HUES64 (cell line): ENCODE results near the gene KIF21A.

ENCODE experiments used
- H3K27ac ChIP-seq: 2 replicates; pipeline ENCODE4 v1.7.0; 2013; ENCODE audit warnings: low read depth, low read length, inconsistent platforms
- H3K27me3 ChIP-seq: 2 replicates; pipeline ENCODE4 v1.6.1; 2013; ENCODE audit warnings: mild to moderate bottlenecking, low read length; ENCODE audit not compliant: insufficient read depth
- H3K36me3 ChIP-seq: 2 replicates; pipeline ENCODE4 v1.6.1; 2013; ENCODE audit warnings: mild to moderate bottlenecking, low read length; ENCODE audit not compliant: insufficient read depth
- H3K4me1 ChIP-seq: 2 replicates; pipeline ENCODE4 v1.6.1; 2013; ENCODE audit warnings: mild to moderate bottlenecking, low read length, moderate library complexity; ENCODE audit not compliant: insufficient read depth
- H3K4me3 ChIP-seq: 2 replicates; pipeline ENCODE4 v1.5.1; 2013; ENCODE audit warnings: mild to moderate bottlenecking, low read length, moderate library complexity
- H3K9ac ChIP-seq: 2 replicates; pipeline ENCODE4 v1.6.1; 2013; ENCODE audit warnings: mild to moderate bottlenecking, low read depth, low read length
- H3K9me3 ChIP-seq: 2 replicates; pipeline ENCODE4 v1.6.1; 2013; ENCODE audit warnings: low read depth, low read length; ENCODE audit not compliant: insufficient read depth
- WGBS: fragments of 150-250, 120-280 bp; methylation state at CpG from one replicate; pipeline ENCODE4 v1.1.7; 2013; ENCODE audit warnings: missing lambda C conversion rate; 5-methylcytosine and 5-hydroxymethylcytosine counted together

KIF21A gene

GRCh38 chr12:39341179-39341578 lies 101.7 kb downstream of the KIF21A start:
- Histone ChIP-seq H3K36me3 (peaks cover 37% of the 10 kb centered on the region), H3K9ac (no peak overlapping the region), H3K9me3 (no peaks in the 10 kb centered on the region), H3K27ac (no peak overlapping the region), H3K27me3 (no peaks in the 10 kb centered on the region), H3K4me1 (peaks cover 5% of the 10 kb centered on the region), H3K4me3 (no peak overlapping the region)

GRCh38 chr12:39332661-39333175 lies 110.2 kb downstream of the KIF21A start:
- Histone ChIP-seq H3K36me3 (peaks cover 43% of the 10 kb centered on the region), H3K9me3 (no peaks in the 10 kb centered on the region), H3K27ac (no peak overlapping the region), H3K4me3 (no peak overlapping the region), H3K27me3 (no peaks in the 10 kb centered on the region), H3K9ac (no peak overlapping the region), H3K4me1 (no peaks in the 10 kb centered on the region; the same call in 1 of the 2 replicates)
- 96% methylated on average over 12 of the region's 12 CpGs for WGBS

- H3K9me3 ChIP-seq, result no peaks in the 10 kb centered on the region
- H3K9ac ChIP-seq, result no peak overlapping the region
- no peaks in the 10 kb centered on the region; the same call in 1 of the 2 replicates for H3K4me1 ChIP-seq
- H3K27ac ChIP-seq, result no peak overlapping the region
- peaks cover 38% of the 10 kb centered on the region for H3K36me3 ChIP-seq
- WGBS, result 97% methylated on average over 2 of the region's 2 CpGs
- H3K4me3 ChIP-seq, result no peak overlapping the region
- H3K27me3 ChIP-seq, result no peaks in the 10 kb centered on the region
Measured at GRCh38 chr12:39331539-39332261, 111.2 kb downstream of the KIF21A start.

GRCh38 chr12:39329876-39330275 lies 113.0 kb downstream of the KIF21A start:
- no peaks in the 10 kb centered on the region; the same call in 1 of the 2 replicates for H3K4me1 ChIP-seq
- H3K4me3 ChIP-seq, result no peak overlapping the region
- no peak overlapping the region for H3K9ac ChIP-seq
- H3K27me3 ChIP-seq, result no peaks in the 10 kb centered on the region
- peaks cover 42% of the 10 kb centered on the region for H3K36me3 ChIP-seq
- no peaks in the 10 kb centered on the region for H3K9me3 ChIP-seq
- 100% methylated on average over 1 of the region's 4 CpGs for WGBS
- H3K27ac ChIP-seq, result no peak overlapping the region

DNA sequence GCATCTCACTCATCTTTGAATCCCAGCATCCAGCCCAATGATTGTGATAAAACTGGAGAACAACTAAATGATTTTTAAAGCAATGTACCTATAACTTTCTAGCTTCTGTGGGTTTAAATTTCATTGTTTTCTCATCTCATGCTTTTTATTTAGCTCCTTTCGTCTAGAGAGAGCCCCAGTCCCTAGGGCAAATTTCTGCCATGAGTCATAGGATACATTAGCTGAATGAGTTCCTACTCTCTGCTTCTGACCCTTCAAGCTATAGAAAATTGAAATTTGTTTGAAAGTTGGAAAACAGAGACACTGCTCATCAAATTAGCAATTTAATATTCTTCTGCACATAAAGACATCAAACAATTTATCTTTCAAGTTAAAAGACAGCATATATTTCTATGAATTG lies 113.9 kb downstream of the KIF21A start:
- Histone ChIP-seq H3K9me3 (no peaks in the 10 kb centered on the region), H3K27me3 (no peaks in the 10 kb centered on the region), H3K27ac (no peak overlapping the region), H3K4me3 (no peak overlapping the region), H3K36me3 (peaks cover 46% of the 10 kb centered on the region), H3K9ac (no peak overlapping the region), H3K4me1 (no peaks in the 10 kb centered on the region; the same call in 1 of the 2 replicates)
- WGBS, result 77% methylated on average over 1 of the region's 1 CpG

DNA sequence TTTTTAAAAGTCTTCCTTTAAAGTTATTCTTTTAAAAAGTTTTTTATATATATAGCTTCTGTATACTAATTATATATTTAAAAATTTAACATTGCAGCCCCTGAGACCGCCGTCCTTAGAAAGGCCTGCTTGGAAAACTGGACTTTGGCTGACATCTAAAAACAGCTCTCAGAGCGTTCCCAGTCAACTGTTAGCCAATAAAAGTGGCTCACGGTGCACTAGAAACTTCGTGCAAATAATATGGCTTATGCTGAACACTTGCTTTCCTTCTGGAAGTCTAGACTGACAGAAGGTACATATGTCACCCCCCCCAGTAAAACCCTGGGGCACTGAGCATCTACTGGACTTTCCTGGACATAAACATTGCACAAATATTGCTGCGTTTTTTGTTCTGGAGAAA lies 115.0 kb downstream of the KIF21A start:
- WGBS, result 95% methylated on average over 6 of the region's 6 CpGs
- H3K36me3 ChIP-seq, result peaks cover 42% of the 10 kb centered on the region
- no peaks in the 10 kb centered on the region for H3K27me3 ChIP-seq
- H3K4me1 ChIP-seq, result no peaks in the 10 kb centered on the region; the same call in 1 of the 2 replicates
- H3K4me3 ChIP-seq, result no peak overlapping the region
- no peak overlapping the region for H3K9ac ChIP-seq
- no peak overlapping the region for H3K27ac ChIP-seq
- no peaks in the 10 kb centered on the region for H3K9me3 ChIP-seq

DNA sequence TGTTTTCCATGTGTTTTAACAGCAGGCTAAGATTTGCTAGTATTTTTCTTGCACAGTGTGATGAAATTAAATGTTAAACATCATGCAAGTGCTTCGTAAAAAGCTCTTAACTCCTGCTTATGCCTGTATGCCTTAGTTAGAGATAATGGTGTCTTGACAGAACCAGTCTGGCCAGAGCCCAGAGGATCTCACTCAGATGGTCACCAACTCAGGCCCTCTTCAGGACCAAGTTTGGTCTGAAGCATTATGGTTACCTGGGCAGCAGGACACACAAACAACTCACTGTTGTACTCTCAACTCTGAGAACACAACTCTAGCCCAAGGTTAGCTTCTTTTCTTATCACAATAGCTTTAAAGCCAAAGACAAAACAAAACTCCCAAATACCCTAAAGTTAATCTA lies 115.4 kb downstream of the KIF21A start:
- peaks cover 40% of the 10 kb centered on the region for H3K36me3 ChIP-seq
- H3K27me3 ChIP-seq, result no peaks in the 10 kb centered on the region
- no peaks in the 10 kb centered on the region for H3K9me3 ChIP-seq
- no peak overlapping the region for H3K27ac ChIP-seq
- 87% methylated on average over 1 of the region's 1 CpG for WGBS
- H3K4me1 ChIP-seq, result no peaks in the 10 kb centered on the region; the same call in 1 of the 2 replicates
- H3K9ac ChIP-seq, result no peak overlapping the region
- no peak overlapping the region for H3K4me3 ChIP-seq

DNA sequence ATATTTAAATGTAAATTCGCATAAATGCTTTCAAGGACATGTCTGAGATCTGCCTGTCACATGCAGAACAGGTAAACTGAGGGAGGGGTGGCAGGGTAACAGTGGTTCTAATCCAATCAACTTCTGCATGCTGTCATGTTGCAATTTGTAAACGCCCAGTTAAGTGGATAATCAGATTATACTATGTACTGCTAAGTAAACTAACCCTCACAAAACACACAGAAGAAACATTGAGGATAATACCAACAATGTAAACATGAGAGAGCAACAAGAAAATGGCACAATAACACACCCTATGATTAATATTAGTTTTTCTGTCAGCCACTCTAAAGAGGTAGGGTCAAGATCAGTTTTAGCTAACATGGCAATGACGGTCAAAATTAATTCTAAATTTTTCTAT lies 123.7 kb downstream of the KIF21A start:
- 100% methylated on average over 1 of the region's 3 CpGs for WGBS
- no peaks in the 10 kb centered on the region for H3K27me3 ChIP-seq

DNA sequence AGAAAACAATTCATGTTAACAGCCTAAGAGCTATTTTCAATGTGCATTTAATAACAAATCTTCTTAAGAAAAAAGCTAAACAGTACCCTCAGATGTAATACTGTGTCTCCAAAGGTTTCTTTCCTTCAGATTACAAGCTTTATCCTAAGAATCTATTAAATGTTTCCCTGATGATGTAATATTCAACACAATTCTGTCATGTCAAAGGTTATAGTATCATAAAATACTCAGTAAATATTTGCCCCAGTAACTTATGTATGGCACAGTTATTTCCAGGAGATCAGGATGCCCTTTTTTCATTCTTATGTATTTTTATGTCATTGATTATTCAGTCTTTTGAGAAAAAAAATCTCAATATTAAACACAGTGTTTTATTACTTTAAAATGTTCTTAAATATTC lies 128.4 kb downstream of the KIF21A start:
- no peaks in the 10 kb centered on the region for H3K9me3 ChIP-seq
- no peaks in the 10 kb centered on the region for H3K4me1 ChIP-seq
- H3K27ac ChIP-seq, result no peak overlapping the region
- H3K36me3 ChIP-seq, result peaks cover 23% of the 10 kb centered on the region; the same call in 1 of the 2 replicates
- H3K27me3 ChIP-seq, result no peaks in the 10 kb centered on the region
- no peak overlapping the region for H3K4me3 ChIP-seq
- no peak overlapping the region for H3K9ac ChIP-seq

More for the DNA sequence above, 123.7 kb downstream of the KIF21A start:
- Histone ChIP-seq H3K4me3 (no peak overlapping the region), H3K4me1 (no peaks in the 10 kb centered on the region), H3K9ac (no peak overlapping the region), H3K36me3 (peaks cover 26% of the 10 kb centered on the region; the same call in 1 of the 2 replicates), H3K27ac (no peak overlapping the region), H3K9me3 (no peaks in the 10 kb centered on the region)

DNA sequence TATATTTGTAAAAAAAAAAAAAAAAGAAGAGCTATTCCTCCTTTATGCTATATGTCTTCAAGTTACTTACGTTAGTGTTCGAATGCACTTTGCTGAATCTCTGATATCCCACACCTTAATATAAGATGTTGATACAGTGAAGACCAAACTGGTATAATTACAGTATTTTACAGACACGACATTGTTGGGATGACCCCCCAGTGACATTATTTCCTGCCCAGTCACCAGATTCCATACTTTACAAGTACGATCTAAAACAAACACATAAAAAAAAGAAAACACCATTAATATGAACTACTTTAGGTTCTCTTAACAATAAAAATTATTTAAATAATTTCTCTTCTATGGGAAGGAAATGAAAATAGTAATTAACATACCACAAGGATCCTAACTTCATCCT lies 133.4 kb downstream of the KIF21A start:
- 85% methylated on average over 2 of the region's 4 CpGs for WGBS
- peaks cover 41% of the 10 kb centered on the region for H3K36me3 ChIP-seq

GRCh38 chr12:39301422-39301821 lies 141.5 kb downstream of the KIF21A start:
- Histone ChIP-seq H3K9ac (no peak overlapping the region), H3K9me3 (no peaks in the 10 kb centered on the region), H3K4me1 (no peaks in the 10 kb centered on the region), H3K36me3 (peaks cover 38% of the 10 kb centered on the region), H3K27me3 (no peaks in the 10 kb centered on the region), H3K4me3 (no peak overlapping the region), H3K27ac (no peak overlapping the region)

More for the DNA sequence above, 133.4 kb downstream of the KIF21A start:
- H3K9me3 ChIP-seq, result no peaks in the 10 kb centered on the region
- no peak overlapping the region for H3K4me3 ChIP-seq
- H3K9ac ChIP-seq, result no peak overlapping the region
- H3K4me1 ChIP-seq, result no peaks in the 10 kb centered on the region
- H3K27me3 ChIP-seq, result no peaks in the 10 kb centered on the region
- H3K27ac ChIP-seq, result no peak overlapping the region
